AG04450 (cell line): Measurements from ENCODE around the gene ZMYND8. TPM values are rescaled to one million over a fixed set of nuclear protein-coding genes. Genes with fewer than 3 reads are reported as not detected.

Source experiments
- CTCF ChIA-PET: fragments of 300-600, 350-600 bp; formaldehyde crosslinking; extraction: SDS; loops from one replicate; lab custom pipeline; 2022; ENCODE audit warnings: antibody characterized with exemption, inconsistent platforms; lab: Charles Lee
- POLR2A ChIA-PET: fragments of 350-600 bp; formaldehyde crosslinking; extraction: SDS; loops from one replicate; lab custom pipeline; 2021; ENCODE audit warnings: antibody characterized with exemption, inconsistent platforms; lab: Yijun Ruan, JAX
- DNase-seq: peaks from one replicate; pipeline ENCODE4 v3.0.0-alpha.2; 2011; ENCODE audit warnings: low read depth, low spot score
- H3K27ac ChIP-seq: one replicate; pipeline ENCODE4 v1.5.1; 2012; ENCODE audit warnings: low read depth, low read length, control low read depth
- H3K27me3 ChIP-seq: one replicate; pipeline ENCODE4 v1.6.0; 2012; ENCODE audit warnings: low read length; ENCODE audit not compliant: control insufficient read depth, insufficient read depth
- H3K4me3 ChIP-seq: 2 replicates; pipeline ENCODE4 v1.5.1; 2011; ENCODE audit warnings: mild to moderate bottlenecking, low read depth, low read length, control low read depth
- H3K9me3 ChIP-seq: 2 replicates; pipeline ENCODE4 v1.5.1; 2012; ENCODE audit warnings: low read length; ENCODE audit not compliant: control insufficient read depth, insufficient read depth
- CTCF ChIP-seq: IDR thresholded peaks from 2 replicates; pipeline ENCODE4 v1.5.1; 2011; ENCODE audit warnings: low read depth, low read length, control low read depth, inconsistent platforms
- polyA plus RNA-seq: library from polyadenylated mRNA; depleted of rRNA; stranded (reverse); fragments of >200 nt; gene quantifications from 2 replicates; pipeline ENCODE4 v1.2.3, GENCODE V29; 2011

The ZMYND8 gene
- polyA plus RNA-seq, 1 experiment: 23.1 TPM

GRCh38 chr20:47235111-47235510, 121.4 kb downstream of the ZMYND8 start:
- ChIA-PET CTCF (interaction anchor here (1.3 kb wide), 1 partner anchor 38 kb away, joined by 3 read pairs; no protein-coding TSS in a partner anchor), POLR2A (no interaction called here)
- no peak for TF ChIP-seq CTCF
- DNase-seq: no peak
- Histone ChIP-seq H3K27me3 (no peaks in the 10 kb centered on the region), H3K9me3 (peaks cover 7% of the 10 kb centered on the region; the same call in 1 of the 2 replicates), H3K4me3 (no peak overlapping the region), H3K27ac (no peak overlapping the region)

- Histone ChIP-seq H3K4me3 (no peak overlapping the region), H3K27me3 (no peaks in the 10 kb centered on the region), H3K9me3 (no peaks in the 10 kb centered on the region; the same call in 1 of the 2 replicates), H3K27ac (peak overlapping the region; percentile 47)
- no peak for DNase-seq
- POLR2A ChIA-PET: interaction anchor here (0.6 to 0.7 kb wide), 2 partner anchors 14 to 100 kb away, joined by 3 to 12 read pairs; no protein-coding TSS in a partner anchor
- TF ChIP-seq CTCF: no peak
- CTCF ChIA-PET: interaction anchor here (1.0 to 2.9 kb wide), 2 partner anchors 39 to 150 kb away, joined by 7 to 17 read pairs; no protein-coding TSS in a partner anchor
Observed at GRCh38 chr20:47233333-47234188, 122.9 kb downstream of the ZMYND8 start.

DNA sequence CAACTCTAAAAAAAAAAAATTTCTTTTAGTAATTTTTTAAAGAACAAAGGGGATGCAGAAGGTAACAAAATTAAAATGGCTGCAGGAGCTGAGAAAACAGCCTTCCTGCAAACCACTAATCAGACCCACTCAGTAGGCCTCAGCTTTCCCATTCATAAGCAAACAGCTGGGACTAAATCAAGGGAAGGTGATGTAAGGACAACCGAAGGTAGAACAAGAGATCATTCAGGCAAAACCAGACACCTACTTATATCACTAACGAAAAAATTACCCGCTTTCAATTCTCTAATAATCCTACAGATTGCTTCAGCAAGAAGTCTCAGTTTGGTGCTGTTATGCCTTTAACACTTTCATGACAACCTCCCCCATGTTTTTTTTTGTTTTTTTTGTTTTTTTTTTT, 124.0 kb downstream of the ZMYND8 start:
- no peak for TF ChIP-seq CTCF
- no peaks in the 10 kb centered on the region for H3K9me3 ChIP-seq
- ChIA-PET POLR2A (interaction anchor here (0.6 kb wide), 2 partner anchors 14 to 256 kb away, joined by 4 to 6 read pairs; no protein-coding TSS in a partner anchor), CTCF (interaction anchor here (1.0 to 2.9 kb wide), 2 partner anchors 40 to 151 kb away, joined by 7 to 17 read pairs; no protein-coding TSS in a partner anchor)
- peak overlapping the region; percentile 95 for H3K27ac ChIP-seq
- H3K4me3 ChIP-seq: no peak overlapping the region
- no peaks in the 10 kb centered on the region for H3K27me3 ChIP-seq
- no peak for DNase-seq

DNA sequence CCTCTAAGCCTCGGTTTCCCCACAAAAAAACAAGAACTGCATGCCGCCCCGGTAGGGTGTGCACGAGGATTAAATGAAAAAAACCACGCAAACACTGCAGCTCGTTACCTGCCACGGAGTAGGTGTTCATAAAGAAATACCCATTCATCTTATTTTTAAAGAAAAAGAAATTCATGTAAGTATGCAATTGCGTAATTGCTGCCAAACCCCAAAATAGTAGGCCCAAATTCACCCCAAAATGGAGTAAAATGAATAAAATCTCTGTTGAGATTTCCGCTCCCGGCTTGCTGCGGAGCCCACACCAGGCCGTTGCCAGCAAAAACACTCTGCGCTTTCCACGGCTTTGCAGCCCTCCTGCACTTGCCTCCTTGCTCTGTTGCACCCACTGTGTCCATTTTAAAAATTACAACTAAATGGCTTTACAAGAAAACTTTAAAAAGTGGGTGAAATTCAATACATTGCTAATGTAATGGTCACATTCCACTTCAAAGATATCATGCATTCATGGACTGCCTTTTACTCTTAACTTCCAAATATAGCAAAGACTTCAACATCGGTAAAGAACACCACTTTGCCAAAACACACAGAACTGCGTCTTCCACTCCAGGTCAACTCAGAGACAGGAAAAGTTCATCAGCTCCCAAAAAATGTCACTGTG, 125.0 kb downstream of the ZMYND8 start:
- CTCF ChIA-PET: interaction anchor here (2.9 kb wide), 1 partner anchor 152 kb away, joined by 17 read pairs; no protein-coding TSS in a partner anchor
- TF ChIP-seq CTCF: peak; percentile 56
- Histone ChIP-seq H3K27ac (peak overlapping the region; percentile 95), H3K27me3 (no peaks in the 10 kb centered on the region), H3K9me3 (no peaks in the 10 kb centered on the region), H3K4me3 (no peak overlapping the region)
- POLR2A ChIA-PET: interaction anchor here (0.6 kb wide), 1 partner anchor 859 kb away, joined by 3 read pairs; no protein-coding TSS in a partner anchor
- DNase-seq: peak; percentile 79
